Activated T-cell treated with anti-CD3 and anti-CD28 coated beads for 48 hours (primary cell): ENCODE measurements around the gene TEX11.
A peak's percentile ranks its signal among the peaks of the same experiment; 100 is the strongest.
"Not testable (repeated sequence)": the region's sequence is repeated elsewhere in the genome, so short reads cannot be mapped to it uniquely, and the experiment has no call there.

Experiments used
- DNase-seq: peaks from one replicate; pipeline ENCODE4 v3.0.0-alpha.2; 2020; ENCODE audit warnings: low read depth

The TEX11 gene

GRCh38 chrX:70587158-70587557, 321.4 kb downstream of the TEX11 start:
- not testable (repeated sequence) for DNase-seq

GRCh38 chrX:70577442-70577841, 331.1 kb downstream of the TEX11 start:
- no peak for DNase-seq

GRCh38 chrX:70569922-70570576, 338.5 kb downstream of the TEX11 start:
- not testable (repeated sequence) for DNase-seq

GRCh38 chrX:70554948-70555347, 353.6 kb downstream of the TEX11 start:
- no peak for DNase-seq

GRCh38 chrX:70554523-70554922, 354.0 kb downstream of the TEX11 start:
- no peak for DNase-seq

GRCh38 chrX:70554081-70554480, 354.4 kb downstream of the TEX11 start:
- no peak for DNase-seq

- no peak for DNase-seq
Observed at GRCh38 chrX:70553516-70553915, 355.0 kb downstream of the TEX11 start.

GRCh38 chrX:70552130-70552704, 356.3 kb downstream of the TEX11 start:
- no peak for DNase-seq

- DNase-seq, result no peak
Observed at GRCh38 chrX:70549429-70549828, 359.1 kb downstream of the TEX11 start.

GRCh38 chrX:70535198-70535597, 373.3 kb downstream of the TEX11 start:
- no peak for DNase-seq

- DNase-seq, result no peak
Observed at GRCh38 chrX:70527610-70528345, 380.7 kb downstream of the TEX11 start.

- DNase-seq, result no peak
Observed at GRCh38 chrX:70527053-70527452, 381.5 kb downstream of the TEX11 start.

GRCh38 chrX:70525733-70526132, 382.8 kb downstream of the TEX11 start:
- DNase-seq, result no peak

GRCh38 chrX:70515692-70516091, 392.8 kb downstream of the TEX11 start:
- not testable (repeated sequence) for DNase-seq

- not testable (repeated sequence) for DNase-seq
Observed at GRCh38 chrX:70515270-70515669, 393.2 kb downstream of the TEX11 start.

- DNase-seq, result no peak
Observed at GRCh38 chrX:70509078-70509477, 399.4 kb downstream of the TEX11 start.

- no peak for DNase-seq
Observed at GRCh38 chrX:70508296-70508911, 400.1 kb downstream of the TEX11 start.

- no peak for DNase-seq
Observed at GRCh38 chrX:70505451-70505841, 403.1 kb downstream of the TEX11 start.

- peak; percentile 15 for DNase-seq
Observed at GRCh38 chrX:70504772-70505450, 403.6 kb downstream of the TEX11 start.

- no peak for DNase-seq
Observed at GRCh38 chrX:70500826-70501225, 407.7 kb downstream of the TEX11 start.

GRCh38 chrX:70498129-70498528, 410.4 kb downstream of the TEX11 start:
- no peak for DNase-seq

GRCh38 chrX:70497026-70497425, 411.5 kb downstream of the TEX11 start:
- no peak for DNase-seq
